Activated T-helper 1 cell treated with anti-CD3 and anti-CD28 coated beads, Interleukin-12 subunit alpha, Interleukin-12 subunit beta, Interleukin-2, Interleukin-4 antibody, amounts not matched to agents 30 ng/mL and 10 ng/mL and 1 ng/mL, durations not matched to agents 14 hours and 24 hours and 36 hours (primary cell): ENCODE data around the gene PER1. TPM values are rescaled to one million over a fixed set of nuclear protein-coding genes. Genes with fewer than 3 reads are reported as not detected.

Experiments used
- DNase-seq: peaks from one replicate; pipeline ENCODE4 v3.0.0; 2021; ENCODE audit warnings: low spot score
- H3K27ac Mint-ChIP-seq: one replicate; pipeline ENCODE4 v1.8.0; 2021; ENCODE audit warnings: mild to moderate bottlenecking, mixed read lengths
- H3K27me3 Mint-ChIP-seq: one replicate; pipeline ENCODE4 v1.8.0; 2022; ENCODE audit warnings: mild to moderate bottlenecking, moderate library complexity, mixed read lengths; ENCODE audit not compliant: insufficient read depth
- H3K36me3 Mint-ChIP-seq: one replicate; pipeline ENCODE4 v1.8.0; 2021; ENCODE audit warnings: low read depth, mixed read lengths
- H3K4me1 Mint-ChIP-seq: one replicate; pipeline ENCODE4 v1.8.0; 2021; ENCODE audit warnings: low read depth, mixed read lengths
- H3K4me3 Mint-ChIP-seq: one replicate; pipeline ENCODE4 v1.8.0; 2021; ENCODE audit warnings: mild to moderate bottlenecking, moderate library complexity, mixed read lengths
- H3K9me3 Mint-ChIP-seq: one replicate; pipeline ENCODE4 v1.8.0; 2021; ENCODE audit warnings: mixed read lengths
- intact Hi-C: fragments of 100-400 bp; cut with micrococcal nuclease; formaldehyde crosslinking; loops from one replicate; pipeline ENCODE4 v1.15.1; 2024
- total RNA-seq: library from RNA; stranded (reverse); gene quantifications from 2 replicates; pipeline ENCODE4 v1.2.3, GENCODE V29; 2022

The PER1 gene, protein sequence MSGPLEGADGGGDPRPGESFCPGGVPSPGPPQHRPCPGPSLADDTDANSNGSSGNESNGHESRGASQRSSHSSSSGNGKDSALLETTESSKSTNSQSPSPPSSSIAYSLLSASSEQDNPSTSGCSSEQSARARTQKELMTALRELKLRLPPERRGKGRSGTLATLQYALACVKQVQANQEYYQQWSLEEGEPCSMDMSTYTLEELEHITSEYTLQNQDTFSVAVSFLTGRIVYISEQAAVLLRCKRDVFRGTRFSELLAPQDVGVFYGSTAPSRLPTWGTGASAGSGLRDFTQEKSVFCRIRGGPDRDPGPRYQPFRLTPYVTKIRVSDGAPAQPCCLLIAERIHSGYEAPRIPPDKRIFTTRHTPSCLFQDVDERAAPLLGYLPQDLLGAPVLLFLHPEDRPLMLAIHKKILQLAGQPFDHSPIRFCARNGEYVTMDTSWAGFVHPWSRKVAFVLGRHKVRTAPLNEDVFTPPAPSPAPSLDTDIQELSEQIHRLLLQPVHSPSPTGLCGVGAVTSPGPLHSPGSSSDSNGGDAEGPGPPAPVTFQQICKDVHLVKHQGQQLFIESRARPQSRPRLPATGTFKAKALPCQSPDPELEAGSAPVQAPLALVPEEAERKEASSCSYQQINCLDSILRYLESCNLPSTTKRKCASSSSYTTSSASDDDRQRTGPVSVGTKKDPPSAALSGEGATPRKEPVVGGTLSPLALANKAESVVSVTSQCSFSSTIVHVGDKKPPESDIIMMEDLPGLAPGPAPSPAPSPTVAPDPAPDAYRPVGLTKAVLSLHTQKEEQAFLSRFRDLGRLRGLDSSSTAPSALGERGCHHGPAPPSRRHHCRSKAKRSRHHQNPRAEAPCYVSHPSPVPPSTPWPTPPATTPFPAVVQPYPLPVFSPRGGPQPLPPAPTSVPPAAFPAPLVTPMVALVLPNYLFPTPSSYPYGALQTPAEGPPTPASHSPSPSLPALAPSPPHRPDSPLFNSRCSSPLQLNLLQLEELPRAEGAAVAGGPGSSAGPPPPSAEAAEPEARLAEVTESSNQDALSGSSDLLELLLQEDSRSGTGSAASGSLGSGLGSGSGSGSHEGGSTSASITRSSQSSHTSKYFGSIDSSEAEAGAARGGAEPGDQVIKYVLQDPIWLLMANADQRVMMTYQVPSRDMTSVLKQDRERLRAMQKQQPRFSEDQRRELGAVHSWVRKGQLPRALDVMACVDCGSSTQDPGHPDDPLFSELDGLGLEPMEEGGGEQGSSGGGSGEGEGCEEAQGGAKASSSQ (N-terminal part only)
- total RNA-seq: 36.9 and 37.4 TPM in 2 replicates

DNA sequence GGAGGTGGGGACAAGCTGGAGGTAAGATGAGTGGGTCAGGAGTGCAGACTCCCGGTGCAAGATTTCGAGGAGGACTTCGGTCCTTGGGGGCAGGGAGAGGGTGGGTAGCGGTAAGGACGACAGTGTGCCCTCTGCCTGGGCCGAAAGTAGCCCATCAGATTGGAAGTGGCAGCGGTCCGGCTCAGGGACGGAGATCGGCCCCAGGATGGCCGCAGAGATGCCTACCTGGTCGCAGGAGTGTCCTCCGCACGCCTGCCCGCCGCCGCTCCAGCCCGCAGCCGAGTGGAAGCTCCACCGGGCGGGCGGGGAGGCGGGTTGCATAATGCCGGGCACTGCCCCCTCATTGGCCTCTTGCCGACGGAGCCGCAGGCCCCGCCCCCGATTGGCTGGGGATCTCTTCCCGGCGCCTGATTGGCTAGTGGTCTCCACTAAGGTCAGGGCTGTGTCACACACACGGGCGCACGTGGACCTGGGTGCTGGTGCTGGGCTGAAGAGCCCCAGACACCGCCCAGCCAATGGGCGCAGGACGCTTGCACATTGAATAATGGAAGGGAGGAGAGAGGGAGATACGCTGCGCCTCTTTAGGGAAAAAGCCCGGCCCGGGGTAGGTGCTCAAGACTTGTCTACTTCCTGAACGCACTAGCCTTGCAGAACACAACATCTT, at the start of gene PER1:
PER1 (minus strand) TSS at position 293 of the 664 bp plus-strand sequence. CDS start 1,698 bp downstream, outside the sequence.
- Mint-ChIP-seq H3K4me3 (peak within 1 kb of the TSS; percentile 95), H3K36me3 (peaks cover 2% of the 10 kb centered on the region), H3K27me3 (no peaks in the 10 kb centered on the region), H3K4me1 (peaks cover 37% of the 10 kb centered on the region), H3K27ac (peak within 1 kb of the TSS; percentile 98), H3K9me3 (no peaks in the 10 kb centered on the region)
- intact Hi-C loops: loop anchor here (5.0 to 10.0 kb wide), 4 partner anchors 265 to 1137 kb away; partner anchors contain the start of genes CHD3, MPDU1, RNASEK and TP53
- DNase-seq: peak; percentile 88

GRCh38 chr17:8192070-8192815, 40.0 kb upstream of the PER1 start:
- peaks cover 18% of the 10 kb centered on the region for H3K4me1 Mint-ChIP-seq
- no peak overlapping the region for H3K4me3 Mint-ChIP-seq
- H3K36me3 Mint-ChIP-seq: no peaks in the 10 kb centered on the region
- no peak overlapping the region for H3K27ac Mint-ChIP-seq
- peak; percentile 73 for DNase-seq
- no peaks in the 10 kb centered on the region for H3K9me3 Mint-ChIP-seq
- H3K27me3 Mint-ChIP-seq: no peaks in the 10 kb centered on the region
- intact Hi-C loops: loop anchor here (1.0 kb wide), 2 partner anchors 8 to 18 kb away; partner anchors contain the start of gene AURKB

GRCh38 chr17:8190506-8190905, 38.3 kb upstream of the PER1 start:
- Mint-ChIP-seq H3K9me3 (no peaks in the 10 kb centered on the region), H3K4me3 (no peak overlapping the region), H3K36me3 (no peaks in the 10 kb centered on the region), H3K4me1 (peaks cover 11% of the 10 kb centered on the region), H3K27me3 (no peaks in the 10 kb centered on the region), H3K27ac (peak overlapping the region; percentile 84)
- intact Hi-C loops: loop anchor here (2.0 kb wide), 1 partner anchor 98 kb away; the partner anchor contains the start of gene RANGRF
- no peak for DNase-seq

GRCh38 chr17:8189711-8190477, 37.7 kb upstream of the PER1 start, which contains the start of gene BORCS6:
Gene BORCS6 (minus strand): TSS chr17:8190180. CDS start chr17:8190140, 40 bp downstream.
- no peaks in the 10 kb centered on the region for H3K9me3 Mint-ChIP-seq
- DNase-seq: peak; percentile 94
- no peak within 1 kb of the TSS for H3K4me3 Mint-ChIP-seq
- no peaks in the 10 kb centered on the region for H3K36me3 Mint-ChIP-seq
- no peaks in the 10 kb centered on the region for H3K27me3 Mint-ChIP-seq
- H3K4me1 Mint-ChIP-seq: peaks cover 11% of the 10 kb centered on the region
- peak within 1 kb of the TSS; percentile 84 for H3K27ac Mint-ChIP-seq
- intact Hi-C loops: loop anchor here (2.0 kb wide), 1 partner anchor 99 kb away; the partner anchor contains the start of gene RANGRF

GRCh38 chr17:8189041-8189710, 37.0 kb upstream of the PER1 start:
- H3K27me3 Mint-ChIP-seq: no peaks in the 10 kb centered on the region
- DNase-seq: peak; percentile 19
- peak overlapping the region; percentile 84 for H3K27ac Mint-ChIP-seq
- no peaks in the 10 kb centered on the region for H3K9me3 Mint-ChIP-seq
- peaks cover 12% of the 10 kb centered on the region for H3K4me1 Mint-ChIP-seq
- intact Hi-C loops: no loop called here
- no peak overlapping the region for H3K4me3 Mint-ChIP-seq
- H3K36me3 Mint-ChIP-seq: no peaks in the 10 kb centered on the region

DNA sequence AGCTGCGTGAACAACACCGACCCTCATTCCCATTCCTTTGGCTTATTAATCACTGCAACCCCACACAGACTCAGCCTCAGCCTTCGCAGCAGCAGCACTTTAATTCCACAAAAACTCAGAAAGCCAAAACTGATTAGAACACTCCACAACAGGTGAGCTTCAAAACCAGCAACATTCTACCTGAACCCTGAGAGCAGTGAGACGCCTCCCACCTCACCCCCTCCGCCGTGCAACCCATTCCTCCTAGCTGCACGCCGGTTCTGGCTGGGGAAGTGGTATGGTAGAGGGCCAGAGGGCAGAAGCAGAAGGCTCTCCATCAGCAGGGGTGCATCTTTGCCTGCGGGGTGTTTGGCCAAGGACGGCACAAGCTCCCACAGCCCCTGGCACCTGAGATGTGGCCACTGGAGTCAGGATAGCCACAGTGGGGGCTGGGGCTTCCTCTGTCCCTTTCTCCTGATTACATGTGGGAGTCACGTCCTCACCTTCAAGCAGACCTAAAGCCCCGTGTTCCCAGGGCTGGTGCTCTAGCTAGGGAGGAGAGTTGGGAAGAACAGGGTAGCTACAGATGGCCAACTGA, 36.1 kb upstream of the PER1 start:
- peaks cover 17% of the 10 kb centered on the region for H3K4me1 Mint-ChIP-seq
- H3K36me3 Mint-ChIP-seq: no peaks in the 10 kb centered on the region
- H3K27ac Mint-ChIP-seq: no peak overlapping the region
- H3K4me3 Mint-ChIP-seq: no peak overlapping the region
- intact Hi-C loops: no loop called here
- no peak for DNase-seq
- no peaks in the 10 kb centered on the region for H3K27me3 Mint-ChIP-seq
- H3K9me3 Mint-ChIP-seq: no peaks in the 10 kb centered on the region

GRCh38 chr17:8187517-8188262, 35.5 kb upstream of the PER1 start:
- Mint-ChIP-seq H3K27me3 (no peaks in the 10 kb centered on the region), H3K36me3 (no peaks in the 10 kb centered on the region), H3K4me1 (peaks cover 20% of the 10 kb centered on the region), H3K27ac (no peak overlapping the region), H3K9me3 (no peaks in the 10 kb centered on the region), H3K4me3 (no peak overlapping the region)
- DNase-seq: peak; percentile 89
- intact Hi-C loops: loop anchor here (1.0 to 2.0 kb wide), 9 partner anchors 13 to 344 kb away; partner anchors contain the start of gene SLC25A35

GRCh38 chr17:8186787-8187516, 34.7 kb upstream of the PER1 start:
- Mint-ChIP-seq H3K9me3 (no peaks in the 10 kb centered on the region), H3K36me3 (no peaks in the 10 kb centered on the region), H3K4me3 (no peak overlapping the region), H3K4me1 (peaks cover 24% of the 10 kb centered on the region), H3K27me3 (peaks cover 4% of the 10 kb centered on the region), H3K27ac (no peak overlapping the region)
- DNase-seq: peak; percentile 88
- intact Hi-C loops: loop anchor here (1.0 to 2.0 kb wide), 11 partner anchors 14 to 344 kb away; partner anchors contain the start of gene SLC25A35

DNA sequence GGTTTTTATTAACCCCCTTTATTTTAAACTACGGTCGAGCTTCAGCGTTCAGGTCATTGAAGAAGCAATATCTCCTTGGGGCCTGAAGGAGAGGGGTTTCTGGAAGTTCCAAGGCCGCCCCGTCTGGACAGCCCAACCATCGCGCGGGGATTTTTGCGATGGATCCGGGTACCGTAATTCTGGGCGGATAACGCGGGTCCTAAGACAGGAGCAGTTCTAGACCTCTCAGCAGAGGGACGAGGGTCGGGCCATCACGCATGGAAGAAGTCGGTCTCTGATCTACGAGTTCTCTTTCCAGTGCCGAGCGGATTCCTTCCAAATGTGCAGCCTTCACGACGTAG, 34.2 kb upstream of the PER1 start:
- no peaks in the 10 kb centered on the region for H3K36me3 Mint-ChIP-seq
- H3K27me3 Mint-ChIP-seq: peaks cover 5% of the 10 kb centered on the region
- H3K27ac Mint-ChIP-seq: no peak overlapping the region
- intact Hi-C loops: loop anchor here (1.0 to 2.0 kb wide), 3 partner anchors 13 to 60 kb away; no protein-coding TSS in a partner anchor
- no peaks in the 10 kb centered on the region for H3K9me3 Mint-ChIP-seq
- H3K4me3 Mint-ChIP-seq: no peak overlapping the region
- DNase-seq: no peak
- peaks cover 27% of the 10 kb centered on the region for H3K4me1 Mint-ChIP-seq
